ENCODE data around the gene TDRD9. TPM values are rescaled to one million over a fixed set of nuclear protein-coding genes. Genes with fewer than 3 reads are reported as not detected.

TDRD9 gene
- polyA plus RNA-seq, 1 donor from 2014 or later: 15.9 TPM

GRCh38 chr14:104066279-104066678 lies 138.0 kb downstream of the TDRD9 start:
- peaks cover 9% of the 10 kb centered on the region for H3K9me3 ChIP-seq (ENCODE audit: low read length)
- H3K36me3 ChIP-seq (ENCODE audit: insufficient read depth, low read length): no peaks in the 10 kb centered on the region
- H4K20me1 ChIP-seq (ENCODE audit: insufficient read depth): no peaks in the 10 kb centered on the region
- TF ChIP-seq RAD21 (conservative IDR thresholded peaks at IDR 0.05) (no peak), SMC3 (conservative IDR thresholded peaks at IDR 0.05; ENCODE audit: poor library complexity) (no peak), POLR2AphosphoS5 (IDR thresholded peaks at IDR 0.05) (no peak), EZH2 (IDR thresholded peaks at IDR 0.05; ENCODE audit: borderline replicate concordance, insufficient read depth, low read length, poor library complexity, severe bottlenecking) (no peak), REST (IDR thresholded peaks at IDR 0.05; ENCODE audit: borderline replicate concordance) (no peak), EP300 (conservative IDR thresholded peaks at IDR 0.05; ENCODE audit: poor library complexity, severe bottlenecking) (no peak)
- no peaks in the 10 kb centered on the region for H3K9me2 ChIP-seq (ENCODE audit: insufficient read depth, low read length)
- no peaks in the 10 kb centered on the region for H3K27me3 ChIP-seq (ENCODE audit: insufficient read depth, low read depth, low read length)
- no peak overlapping the region for H3K27ac ChIP-seq (ENCODE audit: low read length)
- no peaks in the 10 kb centered on the region for H3F3A ChIP-seq (ENCODE audit: insufficient read depth, low read length, poor library complexity, severe bottlenecking)
- no peak overlapping the region for H3K9ac ChIP-seq (ENCODE audit: low read length)
- no peak overlapping the region for H2AFZ ChIP-seq (ENCODE audit: low read depth, low read length)
- H3K4me2 ChIP-seq (ENCODE audit: low read length): no peak overlapping the region
- H3K4me3 ChIP-seq (ENCODE audit: low read length): no peak overlapping the region
- no peaks in the 10 kb centered on the region for H3K79me2 ChIP-seq (replicated peaks; ENCODE audit: insufficient read depth, low read length)

- Histone ChIP-seq H2AFZ (ENCODE audit: low read depth, low read length) (no peak overlapping the region), H3K36me3 (ENCODE audit: insufficient read depth, low read length) (no peaks in the 10 kb centered on the region), H3K4me3 (ENCODE audit: low read length) (no peak overlapping the region), H3K9me2 (ENCODE audit: insufficient read depth, low read length) (no peaks in the 10 kb centered on the region), H3K79me2 (replicated peaks; ENCODE audit: insufficient read depth, low read length) (no peaks in the 10 kb centered on the region), H4K20me1 (ENCODE audit: insufficient read depth) (no peaks in the 10 kb centered on the region), H3K4me2 (ENCODE audit: low read length) (no peak overlapping the region), H3K9me3 (ENCODE audit: low read length) (peaks cover 9% of the 10 kb centered on the region), H3K9ac (ENCODE audit: low read length) (no peak overlapping the region), H3F3A (ENCODE audit: insufficient read depth, low read length, poor library complexity, severe bottlenecking) (no peaks in the 10 kb centered on the region), H3K27me3 (ENCODE audit: insufficient read depth, low read depth, low read length) (no peaks in the 10 kb centered on the region), H3K27ac (ENCODE audit: low read length) (no peak overlapping the region)
- TF ChIP-seq MXI1 (conservative IDR thresholded peaks at IDR 0.05; ENCODE audit: poor library complexity, severe bottlenecking): no peak
- TF ChIP-seq TAF1 (IDR thresholded peaks at IDR 0.05; ENCODE audit: low read depth): no peak
- no peak for TF ChIP-seq EZH2 (IDR thresholded peaks at IDR 0.05; ENCODE audit: borderline replicate concordance, insufficient read depth, low read length, poor library complexity, severe bottlenecking)
Measured at GRCh38 chr14:104066719-104067295, 138.6 kb downstream of the TDRD9 start.

GRCh38 chr14:104069541-104069940 lies 141.3 kb downstream of the TDRD9 start:
- H3K4me2 ChIP-seq (ENCODE audit: low read length): no peak overlapping the region
- H3K27ac ChIP-seq (ENCODE audit: low read length): no peak overlapping the region
- H3K36me3 ChIP-seq (ENCODE audit: insufficient read depth, low read length): no peaks in the 10 kb centered on the region
- H3K9ac ChIP-seq (ENCODE audit: low read length): no peak overlapping the region
- no peaks in the 10 kb centered on the region for H4K20me1 ChIP-seq (ENCODE audit: insufficient read depth)
- no peak overlapping the region for H2AFZ ChIP-seq (ENCODE audit: low read depth, low read length)
- no peaks in the 10 kb centered on the region for H3K79me2 ChIP-seq (replicated peaks; ENCODE audit: insufficient read depth, low read length)
- H3K4me3 ChIP-seq (ENCODE audit: low read length): no peak overlapping the region
- peaks cover 9% of the 10 kb centered on the region for H3K9me3 ChIP-seq (ENCODE audit: low read length)
- no peaks in the 10 kb centered on the region for H3F3A ChIP-seq (ENCODE audit: insufficient read depth, low read length, poor library complexity, severe bottlenecking)
- no peaks in the 10 kb centered on the region for H3K27me3 ChIP-seq (ENCODE audit: insufficient read depth, low read depth, low read length)
- TF ChIP-seq REST (IDR thresholded peaks at IDR 0.05; ENCODE audit: borderline replicate concordance): no peak
- TF ChIP-seq SMC3 (conservative IDR thresholded peaks at IDR 0.05; ENCODE audit: poor library complexity): no peak
- TF ChIP-seq MXI1 (conservative IDR thresholded peaks at IDR 0.05; ENCODE audit: poor library complexity, severe bottlenecking): no peak
- no peak for TF ChIP-seq CTCF (IDR thresholded peaks at IDR 0.05; ENCODE audit: poor library complexity, severe bottlenecking)
- no peak for TF ChIP-seq EZH2 (IDR thresholded peaks at IDR 0.05; ENCODE audit: borderline replicate concordance, insufficient read depth, low read length, poor library complexity, severe bottlenecking)
- no peak for TF ChIP-seq POLR2AphosphoS5 (IDR thresholded peaks at IDR 0.05)
- no peak for TF ChIP-seq RAD21 (conservative IDR thresholded peaks at IDR 0.05)
- TF ChIP-seq TAF1 (IDR thresholded peaks at IDR 0.05; ENCODE audit: low read depth): no peak
- TF ChIP-seq EP300 (conservative IDR thresholded peaks at IDR 0.05; ENCODE audit: poor library complexity, severe bottlenecking): no peak
- no peaks in the 10 kb centered on the region for H3K9me2 ChIP-seq (ENCODE audit: insufficient read depth, low read length)

Measured in neural cell (in vitro differentiated cells).